ENCODE data around the gene DMRT2. TPM values are rescaled to one million over a fixed set of nuclear protein-coding genes. Genes with fewer than 3 reads are reported as not detected.
A peak's percentile ranks its signal among the peaks of the same experiment; 100 is the strongest.

DMRT2 gene
- total RNA-seq, 4 donors from 2014 or later: 0.45 TPM; not detected in 3

GRCh38 chr9:1007312-1007711 is 42.8 kb upstream of the DMRT2 start:
- H3K4me1 ChIP-seq: peaks cover 3 to 22% of the 10 kb centered on the region in 2 donors
- 86 to 90% methylated on average over 3 of the region's 3 CpGs for WGBS, 2 donors
- intact Hi-C loops (cut with DNase I): loop anchor here (10.0 kb wide), 1 partner anchor 623 kb away; no protein-coding TSS in a partner anchor
- H3K4me3 ChIP-seq (replicated peaks in 1 of 3): no peak overlapping the region
- no peaks in the 10 kb centered on the region for H3K36me3 ChIP-seq
- no peak for DNase-seq
- H3K27me3 ChIP-seq: no peaks in the 10 kb centered on the region
- no peaks in the 10 kb centered on the region for H3K9me3 ChIP-seq
- no peak for TF ChIP-seq POLR2A (IDR thresholded peaks at IDR 0.05)
- H3K27ac ChIP-seq: no peak overlapping the region

GRCh38 chr9:1008216-1008615 is 41.9 kb upstream of the DMRT2 start:
- Histone ChIP-seq H3K9me3 (no peaks in the 10 kb centered on the region), H3K27me3 (no peaks in the 10 kb centered on the region), H3K36me3 (no peaks in the 10 kb centered on the region), H3K27ac (no peak overlapping the region), H3K4me1 (peaks cover 0 to 13% of the 10 kb centered on the region in 2 donors), H3K4me3 (replicated peaks in 1 of 3) (no peak overlapping the region)
- WGBS, 2 donors: 94 to 99% methylated on average over 3 of the region's 3 CpGs
- no peak for DNase-seq
- TF ChIP-seq CTCF (IDR thresholded peaks at IDR 0.05): no peak
- no peak for TF ChIP-seq POLR2A (IDR thresholded peaks at IDR 0.05)
- intact Hi-C loops (cut with DNase I): loop anchor here (10.0 kb wide), 1 partner anchor 623 kb away; no protein-coding TSS in a partner anchor

GRCh38 chr9:1009101-1009707 is 41.0 kb upstream of the DMRT2 start:
- H3K36me3 ChIP-seq: no peaks in the 10 kb centered on the region
- peaks cover 0 to 4% of the 10 kb centered on the region in 2 donors for H3K4me1 ChIP-seq
- DNase-seq: peak; percentile 79 to 87
- TF ChIP-seq POLR2A (IDR thresholded peaks at IDR 0.05): no peak
- peak; percentile 91 to 98 (median 98) for TF ChIP-seq CTCF (IDR thresholded peaks at IDR 0.05)
- intact Hi-C loops (cut with DNase I): loop anchor here (10.0 kb wide), 1 partner anchor 624 kb away; no protein-coding TSS in a partner anchor
- H3K4me3 ChIP-seq (replicated peaks in 1 of 3): no peak overlapping the region
- no peaks in the 10 kb centered on the region for H3K9me3 ChIP-seq
- H3K27me3 ChIP-seq: no peaks in the 10 kb centered on the region
- no peak overlapping the region for H3K27ac ChIP-seq
- WGBS, 2 donors: 8 to 9% methylated on average over 14 of the region's 14 CpGs

GRCh38 chr9:1013021-1013420 is 37.1 kb upstream of the DMRT2 start:
- H3K27me3 ChIP-seq: no peaks in the 10 kb centered on the region
- WGBS, 2 donors: 77 to 81% methylated on average over 5 of the region's 5 CpGs
- H3K4me1 ChIP-seq: no peaks in the 10 kb centered on the region
- H3K27ac ChIP-seq: no peak overlapping the region
- H3K36me3 ChIP-seq: no peaks in the 10 kb centered on the region
- DNase-seq: no peak
- H3K9me3 ChIP-seq: no peaks in the 10 kb centered on the region
- intact Hi-C loops (cut with DNase I): no loop called here
- H3K4me3 ChIP-seq (replicated peaks in 1 of 3): no peak overlapping the region
- TF ChIP-seq CTCF (IDR thresholded peaks at IDR 0.05) (no peak), POLR2A (IDR thresholded peaks at IDR 0.05) (no peak)

GRCh38 chr9:1014225-1014624 is 35.9 kb upstream of the DMRT2 start:
- H3K27me3 ChIP-seq: no peaks in the 10 kb centered on the region
- no peaks in the 10 kb centered on the region for H3K9me3 ChIP-seq
- no peak for DNase-seq
- no peak overlapping the region for H3K27ac ChIP-seq
- no peaks in the 10 kb centered on the region for H3K4me1 ChIP-seq
- intact Hi-C loops (cut with DNase I): no loop called here
- TF ChIP-seq CTCF (IDR thresholded peaks at IDR 0.05): no peak
- TF ChIP-seq POLR2A (IDR thresholded peaks at IDR 0.05): no peak
- H3K36me3 ChIP-seq: no peaks in the 10 kb centered on the region
- no peak overlapping the region for H3K4me3 ChIP-seq (replicated peaks in 1 of 3)
- WGBS, 2 donors: 84 to 92% methylated on average over 4 of the region's 4 CpGs

Measured in thyroid gland (tissue), 4 donors.